Neural progenitor cell (in vitro differentiated cells): ENCODE results near the gene UXT. TPM values are rescaled to one million over a fixed set of nuclear protein-coding genes. Genes with fewer than 3 reads are reported as not detected.

Experiments used
- DNase-seq: peaks from one replicate; pipeline ENCODE4 v3.0.0-alpha.2; 2016; ENCODE audit warnings: low spot score
- H2AFZ ChIP-seq: fragments of 200-600 bp; sonication (generic); replicated peaks from 2 replicates; pipeline ENCODE4 v1.6.1; 2016; ENCODE audit warnings: antibody characterized with exemption
- H3F3A ChIP-seq: fragments of 200-600 bp; sonication (generic); 2 replicates; pipeline ENCODE4 v1.6.1; 2016; ENCODE audit warnings: antibody characterized with exemption, low read depth
- H3K27ac ChIP-seq: fragments of 200-600 bp; sonication (generic); 2 replicates; pipeline ENCODE4 v1.5.1; 2016; ENCODE audit warnings: mild to moderate bottlenecking
- H3K27me3 ChIP-seq: fragments of 200-600 bp; sonication (generic); 2 replicates; pipeline ENCODE4 v1.6.1; 2016; ENCODE audit warnings: mild to moderate bottlenecking, moderate library complexity
- H3K36me3 ChIP-seq: fragments of 200-600 bp; sonication (generic); 2 replicates; pipeline ENCODE4 v1.5.1; 2016
- H3K4me1 ChIP-seq: fragments of 200-600 bp; sonication (generic); 2 replicates; pipeline ENCODE4 v1.6.1; 2016; ENCODE audit warnings: mixed run types
- H3K4me2 ChIP-seq: fragments of 200-600 bp; sonication (generic); 2 replicates; pipeline ENCODE4 v1.6.1; 2016
- H3K4me3 ChIP-seq: fragments of 200-600 bp; sonication (generic); 2 replicates; pipeline ENCODE4 v1.5.1; 2016
- H3K79me2 ChIP-seq: fragments of 200-600 bp; sonication (generic); 2 replicates; pipeline ENCODE4 v1.6.1; 2016; ENCODE audit warnings: low read depth
- H3K9ac ChIP-seq: fragments of 200-600 bp; sonication (generic); 2 replicates; pipeline ENCODE4 v1.6.1; 2016
- H3K9me3 ChIP-seq: fragments of 200-600 bp; sonication (generic); 2 replicates; pipeline ENCODE4 v1.5.1; 2016; ENCODE audit warnings: low read depth
- H4K20me1 ChIP-seq: fragments of 200-600 bp; sonication (generic); 2 replicates; pipeline ENCODE4 v1.6.1; 2016; ENCODE audit warnings: low read depth
- H3K27ac Mint-ChIP-seq: 3 replicates; pipeline ENCODE4 v1.8.0; 2021; ENCODE audit warnings: mixed read lengths
- H3K27me3 Mint-ChIP-seq: 2 replicates; pipeline ENCODE4 v1.8.0; 2022; ENCODE audit warnings: low read depth, mild to moderate bottlenecking, inconsistent platforms, moderate library complexity, mixed read lengths; ENCODE audit not compliant: insufficient read depth
- H3K36me3 Mint-ChIP-seq: 3 replicates; pipeline ENCODE4 v1.8.0; 2021; ENCODE audit warnings: mixed read lengths
- H3K4me1 Mint-ChIP-seq: 3 replicates; pipeline ENCODE4 v1.8.0; 2021; ENCODE audit warnings: mixed read lengths
- H3K4me3 Mint-ChIP-seq: 3 replicates; pipeline ENCODE4 v1.8.0; 2021; ENCODE audit warnings: mild to moderate bottlenecking, moderate library complexity, mixed read lengths
- H3K9me3 Mint-ChIP-seq: 3 replicates; pipeline ENCODE4 v1.8.0; 2020; ENCODE audit warnings: mixed read lengths
- EZH2 ChIP-seq: fragments of 200-600 bp; sonication (generic); IDR thresholded peaks from 2 replicates; pipeline ENCODE4 v1.6.1; 2017; ENCODE audit warnings: antibody characterized with exemption, mild to moderate bottlenecking, moderate library complexity
- EZH2phosphoT487 ChIP-seq: fragments of 200-600 bp; sonication (generic); IDR thresholded peaks from 2 replicates; pipeline ENCODE4 v1.6.1; 2017; ENCODE audit warnings: antibody characterized with exemption
- total RNA-seq: library from RNA; depleted of rRNA; stranded (reverse); fragments of >200 nt; gene quantifications from 2 replicates; pipeline ENCODE4 v1.2.3, GENCODE V29; 2015; ENCODE audit warnings: low replicate concordance
- TF ChIP-seq, protein P1 (sequence below): fragments of 200-600 bp; sonication (generic); IDR thresholded peaks from 2 replicates; pipeline ENCODE4 v1.5.1; 2017; ENCODE audit warnings: antibody characterized with exemption, mild to moderate bottlenecking

UXT gene
- total RNA-seq, 1 donor from 2014 or later, result 91.9 TPM

- Mint-ChIP-seq H3K4me1 (peaks cover 10% of the 10 kb centered on the region), H3K36me3 (peaks cover 19% of the 10 kb centered on the region), H3K27ac (no peak overlapping the region), H3K4me3 (no peak overlapping the region), H3K9me3 (peaks cover 27% of the 10 kb centered on the region), H3K27me3 (peaks cover 10% of the 10 kb centered on the region)
- no peak overlapping the region for H3K4me2 ChIP-seq
- no peaks in the 10 kb centered on the region for H3K27me3 ChIP-seq
- peaks cover 9% of the 10 kb centered on the region for H4K20me1 ChIP-seq
- no peak overlapping the region for H3K9ac ChIP-seq
- TF ChIP-seq EZH2phosphoT487, result no peak
- TF ChIP-seq, protein P1, sequence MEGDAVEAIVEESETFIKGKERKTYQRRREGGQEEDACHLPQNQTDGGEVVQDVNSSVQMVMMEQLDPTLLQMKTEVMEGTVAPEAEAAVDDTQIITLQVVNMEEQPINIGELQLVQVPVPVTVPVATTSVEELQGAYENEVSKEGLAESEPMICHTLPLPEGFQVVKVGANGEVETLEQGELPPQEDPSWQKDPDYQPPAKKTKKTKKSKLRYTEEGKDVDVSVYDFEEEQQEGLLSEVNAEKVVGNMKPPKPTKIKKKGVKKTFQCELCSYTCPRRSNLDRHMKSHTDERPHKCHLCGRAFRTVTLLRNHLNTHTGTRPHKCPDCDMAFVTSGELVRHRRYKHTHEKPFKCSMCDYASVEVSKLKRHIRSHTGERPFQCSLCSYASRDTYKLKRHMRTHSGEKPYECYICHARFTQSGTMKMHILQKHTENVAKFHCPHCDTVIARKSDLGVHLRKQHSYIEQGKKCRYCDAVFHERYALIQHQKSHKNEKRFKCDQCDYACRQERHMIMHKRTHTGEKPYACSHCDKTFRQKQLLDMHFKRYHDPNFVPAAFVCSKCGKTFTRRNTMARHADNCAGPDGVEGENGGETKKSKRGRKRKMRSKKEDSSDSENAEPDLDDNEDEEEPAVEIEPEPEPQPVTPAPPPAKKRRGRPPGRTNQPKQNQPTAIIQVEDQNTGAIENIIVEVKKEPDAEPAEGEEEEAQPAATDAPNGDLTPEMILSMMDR, result peak; percentile 43
- H3K36me3 ChIP-seq, result no peaks in the 10 kb centered on the region
- H3K4me3 ChIP-seq, result no peak overlapping the region
- H3K27ac ChIP-seq, result no peak overlapping the region
- no peaks in the 10 kb centered on the region for H3K4me1 ChIP-seq
- H3F3A ChIP-seq, result no peaks in the 10 kb centered on the region
- peak; percentile 36 for DNase-seq
- H3K9me3 ChIP-seq, result no peaks in the 10 kb centered on the region
- H3K79me2 ChIP-seq, result peaks cover 22% of the 10 kb centered on the region
- H2AFZ ChIP-seq, result no peak overlapping the region
Measured at GRCh38 chrX:47643926-47644325, 15.1 kb downstream of the UXT start.

- H3K4me3 ChIP-seq, result no peak overlapping the region
- no peak for DNase-seq
- H3K9ac ChIP-seq, result no peak overlapping the region
- H3K4me1 ChIP-seq, result peaks cover 4% of the 10 kb centered on the region
- no peak for TF ChIP-seq EZH2
- no peak for TF ChIP-seq EZH2phosphoT487
- TF ChIP-seq, protein P1, result no peak
- no peaks in the 10 kb centered on the region for H3K9me3 ChIP-seq
- H3K27me3 Mint-ChIP-seq, result peaks cover 6% of the 10 kb centered on the region
- peaks cover 7% of the 10 kb centered on the region for H3K79me2 ChIP-seq
- H3K9me3 Mint-ChIP-seq, result peaks cover 34% of the 10 kb centered on the region
- H3K4me2 ChIP-seq, result no peak overlapping the region
- no peaks in the 10 kb centered on the region for H3K27me3 ChIP-seq
- H3K4me3 Mint-ChIP-seq, result no peak overlapping the region
- no peaks in the 10 kb centered on the region for H3F3A ChIP-seq
- H4K20me1 ChIP-seq, result no peaks in the 10 kb centered on the region
- H3K4me1 Mint-ChIP-seq, result no peaks in the 10 kb centered on the region
- no peaks in the 10 kb centered on the region for H3K36me3 ChIP-seq
- H3K27ac Mint-ChIP-seq, result no peak overlapping the region
- peaks cover 29% of the 10 kb centered on the region for H3K36me3 Mint-ChIP-seq
- H2AFZ ChIP-seq, result no peak overlapping the region
- no peak overlapping the region for H3K27ac ChIP-seq
Measured at GRCh38 chrX:47638816-47639215, 20.2 kb downstream of the UXT start.

DNA sequence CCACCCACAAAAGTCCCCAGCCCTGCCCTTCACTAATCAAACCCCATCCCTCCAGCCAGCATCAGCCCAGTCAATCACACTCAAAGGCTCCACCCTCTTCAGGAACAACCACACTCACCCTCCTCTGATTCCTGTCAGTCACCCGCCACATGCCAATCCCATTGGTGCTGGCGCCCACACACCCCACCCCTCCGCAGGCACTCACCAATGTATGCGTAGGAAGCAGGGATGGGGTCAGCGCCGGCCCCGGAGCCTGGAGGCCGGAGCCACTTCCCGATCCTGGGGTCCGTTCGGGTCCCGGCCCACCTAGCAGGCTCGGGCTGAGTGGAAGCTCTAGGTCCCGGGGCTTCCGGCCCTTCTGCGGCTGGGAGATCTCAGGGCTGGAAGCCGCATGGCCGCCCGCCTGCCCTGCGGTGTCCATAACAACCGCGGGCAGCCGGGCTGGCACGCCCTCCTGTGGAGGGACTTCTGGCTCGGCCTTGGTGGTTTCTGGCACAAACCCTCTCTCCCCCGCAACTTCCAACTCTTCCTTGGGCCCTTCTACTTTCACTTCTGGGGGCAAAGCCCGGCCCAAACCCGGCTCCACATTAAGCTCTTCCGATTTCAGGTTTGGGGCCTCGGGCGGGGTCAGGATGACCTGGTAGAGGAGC, 21.3 kb downstream of the UXT start:
- Histone ChIP-seq H3K9me3 (no peaks in the 10 kb centered on the region), H3K4me2 (no peak overlapping the region), H3K27ac (no peak overlapping the region), H3K4me1 (peaks cover 4% of the 10 kb centered on the region), H3K27me3 (no peaks in the 10 kb centered on the region), H4K20me1 (no peaks in the 10 kb centered on the region), H3K79me2 (peaks cover 5% of the 10 kb centered on the region), H3F3A (no peaks in the 10 kb centered on the region), H3K9ac (no peak overlapping the region), H3K36me3 (no peaks in the 10 kb centered on the region), H3K4me3 (no peak overlapping the region), H2AFZ (no peak overlapping the region)
- Mint-ChIP-seq H3K36me3 (peaks cover 27% of the 10 kb centered on the region), H3K4me3 (no peak overlapping the region), H3K27me3 (peaks cover 4% of the 10 kb centered on the region), H3K4me1 (no peaks in the 10 kb centered on the region), H3K9me3 (peaks cover 34% of the 10 kb centered on the region), H3K27ac (no peak overlapping the region)
- TF ChIP-seq, protein P1, result no peak
- TF ChIP-seq EZH2phosphoT487 (no peak), EZH2 (no peak)
- peak; percentile 61 for DNase-seq
